Neural cell (in vitro differentiated cells): ENCODE measurements around the gene CUX1. TPM values are rescaled to one million over a fixed set of nuclear protein-coding genes. Genes with fewer than 3 reads are reported as not detected.

Source experiments
- H2AFZ ChIP-seq: fragments of 200-600, 300-800 bp; sonication (generic), shearing (Covaris generic); 2 replicates; pipeline ENCODE4 v1.6.0; 2014; ENCODE audit warnings: low read depth, mild to moderate bottlenecking, antibody characterized with exemption, low read length, moderate library complexity
- H3F3A ChIP-seq: fragments of 200-600 bp; shearing (Covaris generic); 2 replicates; pipeline ENCODE4 v1.6.1; 2016; ENCODE audit warnings: mild to moderate bottlenecking, moderate library complexity, mixed read lengths, antibody characterized with exemption, low read length; ENCODE audit not compliant: insufficient read depth, poor library complexity, severe bottlenecking
- H3K27ac ChIP-seq: fragments of 200-600, 300-800 bp; sonication (generic), shearing (Covaris generic); 2 replicates; pipeline ENCODE4 v1.5.1; 2014; ENCODE audit warnings: mild to moderate bottlenecking, low read length, moderate library complexity
- H3K27me3 ChIP-seq: fragments of 300-800, 200-600 bp; sonication (generic), shearing (Covaris generic); 2 replicates; pipeline ENCODE4 v1.6.0; 2014; ENCODE audit warnings: mild to moderate bottlenecking, low read depth, low read length, moderate library complexity; ENCODE audit not compliant: insufficient read depth
- H3K36me3 ChIP-seq: fragments of 300-800, 200-600 bp; sonication (generic), shearing (Covaris generic); 2 replicates; pipeline ENCODE4 v1.5.1; 2014; ENCODE audit warnings: mild to moderate bottlenecking, antibody characterized with exemption, low read length, moderate library complexity; ENCODE audit not compliant: insufficient read depth
- H3K4me2 ChIP-seq: fragments of 300-800, 200-600 bp; sonication (generic), shearing (Covaris generic); 2 replicates; pipeline ENCODE4 v1.6.0; 2014; ENCODE audit warnings: mild to moderate bottlenecking, low read length
- H3K4me3 ChIP-seq: fragments of 300-800, 200-600 bp; sonication (generic), shearing (Covaris generic); 2 replicates; pipeline ENCODE4 v1.5.1; 2014; ENCODE audit warnings: mild to moderate bottlenecking, low read length, moderate library complexity
- H3K79me2 ChIP-seq: fragments of 200-600 bp; shearing (Covaris generic); replicated peaks from 2 replicates; pipeline ENCODE4 v1.6.0; 2014; ENCODE audit warnings: mild to moderate bottlenecking, low read length, moderate library complexity; ENCODE audit not compliant: insufficient read depth
- H3K9ac ChIP-seq: fragments of 300-800, 200-600 bp; sonication (generic), shearing (Covaris generic); 2 replicates; pipeline ENCODE4 v1.6.1; 2016; ENCODE audit warnings: mild to moderate bottlenecking, low read length, mixed read lengths
- H3K9me2 ChIP-seq: fragments of 200-600 bp; shearing (Covaris generic); 2 replicates; pipeline ENCODE4 v1.6.1; 2016; ENCODE audit warnings: mild to moderate bottlenecking, low read length, mixed read lengths; ENCODE audit not compliant: insufficient read depth
- H3K9me3 ChIP-seq: fragments of 200-600, 300-800 bp; sonication (generic), shearing (Covaris generic); 2 replicates; pipeline ENCODE4 v1.6.1; 2016; ENCODE audit warnings: mild to moderate bottlenecking, mixed run types, low read length, moderate library complexity, mixed read lengths
- H4K20me1 ChIP-seq: fragments of 200-600 bp; shearing (Covaris generic); 2 replicates; pipeline ENCODE4 v1.6.1; 2016; ENCODE audit warnings: mild to moderate bottlenecking, mixed run types; ENCODE audit not compliant: insufficient read depth
- CTCF ChIP-seq: fragments of 450-650 bp; IDR thresholded peaks from 2 replicates; pipeline ENCODE4 v1.5.1; 2014; ENCODE audit warnings: antibody characterized with exemption, mild to moderate bottlenecking, moderate library complexity; ENCODE audit not compliant: poor library complexity, severe bottlenecking
- EP300 ChIP-seq: fragments of 450-650 bp; conservative IDR thresholded peaks from 2 replicates; pipeline ENCODE4 v1.6.1; 2014; ENCODE audit warnings: antibody characterized with exemption, mild to moderate bottlenecking, moderate library complexity; ENCODE audit not compliant: poor library complexity, severe bottlenecking
- MXI1 ChIP-seq: fragments of 450-650 bp; conservative IDR thresholded peaks from 2 replicates; pipeline ENCODE4 v1.6.1; 2014; ENCODE audit warnings: antibody characterized with exemption, mild to moderate bottlenecking; ENCODE audit not compliant: poor library complexity, severe bottlenecking
- RAD21 ChIP-seq: fragments of 450-650 bp; conservative IDR thresholded peaks from 2 replicates; pipeline ENCODE4 v1.6.1; 2014; ENCODE audit warnings: antibody characterized with exemption, mild to moderate bottlenecking, moderate library complexity
- REST ChIP-seq: IDR thresholded peaks from 2 replicates; pipeline ENCODE4 v1.6.1; 2012; ENCODE audit warnings: borderline replicate concordance
- SMC3 ChIP-seq: fragments of 450-650 bp; conservative IDR thresholded peaks from 2 replicates; pipeline ENCODE4 v1.6.1; 2014; ENCODE audit warnings: antibody characterized with exemption, mild to moderate bottlenecking, moderate library complexity; ENCODE audit not compliant: poor library complexity
- TAF1 ChIP-seq: IDR thresholded peaks from 2 replicates; pipeline ENCODE4 v1.6.1; 2012; ENCODE audit warnings: low read depth
- polyA plus RNA-seq: library from polyadenylated mRNA; depleted of rRNA; stranded (reverse); fragments of >200 nt; gene quantifications from 2 replicates; pipeline ENCODE4 v1.2.3, GENCODE V29; 2014

The CUX1 gene
- polyA plus RNA-seq, 1 donor from 2014 or later = 26.6 TPM

- H3K79me2 ChIP-seq = no peaks in the 10 kb centered on the region
Observed at GRCh38 chr7:102210787-102211186, 393.4 kb downstream of the CUX1 start.

GRCh38 chr7:102211590-102212550 is 394.4 kb downstream of the CUX1 start:
- H3K9me2 ChIP-seq = no peaks in the 10 kb centered on the region
- no peak for TF ChIP-seq CTCF
- H2AFZ ChIP-seq = no peak overlapping the region
- no peaks in the 10 kb centered on the region for H3K36me3 ChIP-seq
- H3K27me3 ChIP-seq = no peaks in the 10 kb centered on the region
- H3K9ac ChIP-seq = no peak overlapping the region
- H3K9me3 ChIP-seq = no peaks in the 10 kb centered on the region
- H4K20me1 ChIP-seq = no peaks in the 10 kb centered on the region
- H3K79me2 ChIP-seq = no peaks in the 10 kb centered on the region
- H3K27ac ChIP-seq = no peak overlapping the region
- H3K4me2 ChIP-seq = no peak overlapping the region
- H3F3A ChIP-seq = no peaks in the 10 kb centered on the region
- H3K4me3 ChIP-seq = no peak overlapping the region

More at GRCh38 chr7:102210787-102211186, 393.4 kb downstream of the CUX1 start:
- Histone ChIP-seq H3K27me3 (no peaks in the 10 kb centered on the region), H3K4me3 (no peak overlapping the region), H3F3A (no peaks in the 10 kb centered on the region), H3K36me3 (no peaks in the 10 kb centered on the region), H3K27ac (no peak overlapping the region), H3K9ac (no peak overlapping the region), H4K20me1 (no peaks in the 10 kb centered on the region), H3K9me2 (no peaks in the 10 kb centered on the region), H3K4me2 (no peak overlapping the region), H3K9me3 (no peaks in the 10 kb centered on the region), H2AFZ (no peak overlapping the region)
- TF ChIP-seq MXI1 (no peak), SMC3 (no peak), TAF1 (no peak), CTCF (no peak), RAD21 (no peak), REST (no peak), EP300 (no peak)
